Measurements from ENCODE around the gene PDCD1LG2. TPM values are rescaled to one million over a fixed set of nuclear protein-coding genes. Genes with fewer than 3 reads are reported as not detected.

PDCD1LG2 gene
- total and polyA plus RNA-seq, 9 donors, result 0.34 to 2.2 (median 1.1) TPM

DNA sequence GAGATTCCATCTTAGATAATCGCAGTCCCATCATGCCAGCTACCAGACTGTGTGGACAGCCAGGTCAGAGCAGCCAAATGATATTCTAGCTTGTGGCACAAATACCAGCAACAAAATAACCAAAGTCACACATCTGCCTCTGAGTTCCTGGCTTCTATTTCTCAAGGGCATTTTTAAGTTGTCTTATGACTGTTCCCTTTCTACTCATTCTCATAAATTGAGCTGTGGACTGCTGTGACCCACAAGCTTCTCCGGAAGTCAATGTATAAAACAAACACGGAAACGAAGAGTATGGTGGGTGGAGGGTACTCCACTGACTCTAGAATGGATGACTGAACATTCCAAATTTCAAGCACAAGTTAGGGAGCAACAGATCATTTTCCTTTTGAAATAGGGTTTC is 43.9 kb downstream of the PDCD1LG2 start:
- no peak for DNase-seq
- WGBS (ENCODE audit: insufficient coverage), result no CpG with 5 or more reads among the region's 4 CpGs
- Histone ChIP-seq H3K4me3 (ENCODE audit: low read length) (no peak overlapping the region), H3K27ac (ENCODE audit: low read length) (no peak overlapping the region), H3K36me3 (ENCODE audit: control insufficient read depth, insufficient read depth, low read length) (no peaks in the 10 kb centered on the region), H3K27me3 (ENCODE audit: control insufficient read depth, insufficient read depth, low read length) (no peaks in the 10 kb centered on the region), H3K9me3 (replicated peaks; ENCODE audit: control insufficient read depth, low read depth, low read length) (no peaks in the 10 kb centered on the region), H3K4me1 (ENCODE audit: control insufficient read depth, insufficient read depth, low read length) (peaks cover 8% of the 10 kb centered on the region)

DNA sequence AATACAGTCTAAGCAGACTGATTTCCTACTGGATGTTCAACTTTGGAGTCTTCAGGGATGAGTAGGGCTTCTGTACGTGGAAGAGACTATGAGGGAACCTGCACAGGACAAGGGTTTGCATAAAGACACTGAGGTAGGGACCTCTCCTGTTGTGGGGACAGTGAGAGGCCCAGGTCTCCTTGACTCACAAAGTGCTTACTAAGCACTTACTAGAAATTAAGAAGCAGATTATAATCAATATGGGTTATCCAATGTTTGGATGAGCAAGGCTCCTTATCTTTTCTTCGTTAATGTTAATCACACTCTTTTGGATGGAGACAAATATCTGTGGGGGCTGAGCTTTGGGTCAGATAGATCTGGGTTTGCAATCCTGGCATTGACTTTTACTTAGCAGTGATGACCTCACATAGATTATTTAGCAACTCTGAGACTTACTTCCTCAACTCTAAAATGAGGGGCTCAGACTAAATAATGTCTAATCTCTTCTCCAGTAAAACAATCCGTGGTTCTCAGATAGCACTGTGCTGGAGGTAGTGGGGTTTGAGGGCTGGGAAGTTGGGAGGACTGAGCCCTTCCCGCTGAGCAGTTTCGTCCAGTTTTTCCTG is 45.9 kb downstream of the PDCD1LG2 start:
- H3K27ac ChIP-seq (ENCODE audit: low read length), result no peak overlapping the region
- WGBS (ENCODE audit: insufficient coverage), result 94% methylated on average over 2 of the region's 5 CpGs
- peaks cover 8% of the 10 kb centered on the region for H3K4me1 ChIP-seq (ENCODE audit: control insufficient read depth, insufficient read depth, low read length)
- H3K9me3 ChIP-seq (replicated peaks; ENCODE audit: control insufficient read depth, low read depth, low read length), result no peaks in the 10 kb centered on the region
- no peak for DNase-seq
- H3K4me3 ChIP-seq (ENCODE audit: low read length), result no peak overlapping the region
- H3K36me3 ChIP-seq (ENCODE audit: control insufficient read depth, insufficient read depth, low read length), result no peaks in the 10 kb centered on the region
- H3K27me3 ChIP-seq (ENCODE audit: control insufficient read depth, insufficient read depth, low read length), result no peaks in the 10 kb centered on the region

DNA sequence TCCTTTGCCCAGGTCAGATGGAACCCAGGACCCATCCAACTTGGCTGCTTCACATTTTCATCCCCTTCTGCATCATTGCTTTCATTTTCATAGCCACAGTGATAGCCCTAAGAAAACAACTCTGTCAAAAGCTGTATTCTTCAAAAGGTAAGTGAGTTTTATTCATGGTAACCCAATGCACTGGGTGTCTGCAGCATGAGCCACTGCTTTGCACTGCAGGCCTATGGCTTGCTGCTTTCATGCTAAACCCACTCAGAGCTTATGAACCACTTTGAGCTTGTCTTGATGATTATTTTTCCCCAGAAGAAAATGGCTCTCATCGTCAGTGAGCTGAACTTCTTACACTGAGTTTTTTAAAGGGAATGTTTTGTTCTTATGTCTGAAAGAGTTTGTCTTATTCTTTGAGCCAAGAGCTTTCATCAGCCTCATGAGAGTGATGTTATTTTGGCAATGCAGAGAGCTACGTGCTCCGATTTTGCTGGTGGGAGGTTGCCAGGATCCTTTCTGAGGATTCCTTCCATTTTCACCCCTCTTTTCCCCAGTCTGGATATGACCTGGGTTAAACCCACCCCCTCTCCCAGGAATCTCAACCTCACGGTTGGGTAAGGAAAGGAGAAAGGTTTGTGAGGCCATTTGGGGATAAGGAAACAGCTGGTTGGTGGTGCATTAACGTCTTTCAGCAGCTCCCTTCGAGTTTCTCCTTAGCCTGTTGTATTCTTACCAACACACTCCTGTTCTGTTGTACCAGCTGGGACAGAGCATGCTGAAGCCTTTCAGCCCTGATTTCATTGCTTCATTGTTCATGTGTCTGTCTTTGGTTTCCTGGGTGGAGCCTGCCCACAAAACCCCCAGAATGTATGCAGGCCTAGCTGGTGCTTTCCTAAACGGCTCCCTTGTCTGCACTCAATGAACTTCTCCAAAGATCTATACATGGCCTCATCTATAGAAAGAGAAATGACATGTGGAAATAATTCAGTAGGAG is 47.6 kb downstream of the PDCD1LG2 start:
- peak; percentile 81 for DNase-seq
- Histone ChIP-seq H3K36me3 (ENCODE audit: control insufficient read depth, insufficient read depth, low read length) (no peaks in the 10 kb centered on the region), H3K27me3 (ENCODE audit: control insufficient read depth, insufficient read depth, low read length) (no peaks in the 10 kb centered on the region), H3K9me3 (replicated peaks; ENCODE audit: control insufficient read depth, low read depth, low read length) (no peaks in the 10 kb centered on the region), H3K27ac (ENCODE audit: low read length) (peak overlapping the region; percentile 9), H3K4me1 (ENCODE audit: control insufficient read depth, insufficient read depth, low read length) (peaks cover 8% of the 10 kb centered on the region), H3K4me3 (ENCODE audit: low read length) (no peak overlapping the region)
- 6% methylated on average over 2 of the region's 7 CpGs for WGBS (ENCODE audit: insufficient coverage)

DNA sequence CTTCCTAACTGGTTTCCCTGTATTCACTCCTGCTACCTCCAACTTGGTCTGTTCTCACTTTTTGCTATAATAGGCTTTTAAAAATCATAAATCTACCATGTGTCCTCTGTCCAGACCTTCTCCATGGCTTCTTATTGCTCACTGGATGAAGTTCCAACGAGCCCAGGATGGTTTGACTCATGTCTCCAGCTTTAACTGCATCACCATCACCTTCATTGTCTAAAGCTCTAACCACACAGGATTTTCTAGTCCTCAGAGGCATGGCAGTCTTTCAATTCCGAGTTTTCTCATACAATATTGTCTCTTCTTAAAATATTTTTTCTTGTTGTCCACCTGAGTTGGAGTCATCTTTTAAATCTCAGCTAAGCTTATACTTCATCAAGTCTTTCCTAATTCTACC is 49.3 kb downstream of the PDCD1LG2 start:
- H3K27me3 ChIP-seq (ENCODE audit: control insufficient read depth, insufficient read depth, low read length), result no peaks in the 10 kb centered on the region
- H3K27ac ChIP-seq (ENCODE audit: low read length), result no peak overlapping the region
- DNase-seq, result no peak
- H3K36me3 ChIP-seq (ENCODE audit: control insufficient read depth, insufficient read depth, low read length), result no peaks in the 10 kb centered on the region
- no peak overlapping the region for H3K4me3 ChIP-seq (ENCODE audit: low read length)
- WGBS (ENCODE audit: insufficient coverage), result 85% methylated on average over 2 of the region's 2 CpGs
- H3K9me3 ChIP-seq (replicated peaks; ENCODE audit: control insufficient read depth, low read depth, low read length), result no peaks in the 10 kb centered on the region
- peaks cover 8% of the 10 kb centered on the region for H3K4me1 ChIP-seq (ENCODE audit: control insufficient read depth, insufficient read depth, low read length)

DNA sequence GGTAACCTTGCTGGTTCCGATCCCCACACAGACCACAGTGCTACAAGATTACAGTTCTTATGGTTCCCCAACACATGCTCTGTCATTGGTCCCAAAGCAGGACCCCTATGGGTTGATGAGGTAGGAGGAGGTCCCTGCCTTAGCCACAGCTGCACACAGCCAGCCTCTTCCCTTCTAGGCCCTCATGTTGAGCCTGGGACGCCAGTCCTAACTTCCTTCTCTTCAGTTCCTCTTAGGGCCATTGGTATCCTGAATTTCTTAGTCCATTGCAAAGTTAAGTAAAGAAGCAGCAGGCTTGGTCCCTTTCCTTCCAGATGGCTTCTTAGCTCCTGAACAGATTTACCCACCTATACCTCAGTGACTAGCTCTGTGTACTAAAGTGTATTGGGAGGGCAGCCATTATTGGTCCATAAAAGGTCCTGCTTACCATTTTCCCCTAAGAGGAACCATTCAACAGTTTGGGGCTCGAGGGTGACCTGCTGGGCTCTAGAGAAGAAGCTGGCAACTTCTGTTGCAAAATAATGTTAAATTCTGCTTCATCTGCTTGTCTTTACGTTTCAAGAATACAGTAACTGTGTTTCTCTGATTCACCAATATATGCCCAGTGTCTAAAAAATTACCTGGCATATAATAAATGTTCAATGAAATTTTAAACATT is 50.2 kb downstream of the PDCD1LG2 start:
- Histone ChIP-seq H3K27ac (ENCODE audit: low read length) (no peak overlapping the region), H3K27me3 (ENCODE audit: control insufficient read depth, insufficient read depth, low read length) (no peaks in the 10 kb centered on the region), H3K36me3 (ENCODE audit: control insufficient read depth, insufficient read depth, low read length) (no peaks in the 10 kb centered on the region), H3K9me3 (replicated peaks; ENCODE audit: control insufficient read depth, low read depth, low read length) (no peaks in the 10 kb centered on the region), H3K4me3 (ENCODE audit: low read length) (no peak overlapping the region), H3K4me1 (ENCODE audit: control insufficient read depth, insufficient read depth, low read length) (peaks cover 8% of the 10 kb centered on the region)
- 100% methylated on average over 1 of the region's 4 CpGs for WGBS (ENCODE audit: insufficient coverage)
- DNase-seq, result no peak

DNA sequence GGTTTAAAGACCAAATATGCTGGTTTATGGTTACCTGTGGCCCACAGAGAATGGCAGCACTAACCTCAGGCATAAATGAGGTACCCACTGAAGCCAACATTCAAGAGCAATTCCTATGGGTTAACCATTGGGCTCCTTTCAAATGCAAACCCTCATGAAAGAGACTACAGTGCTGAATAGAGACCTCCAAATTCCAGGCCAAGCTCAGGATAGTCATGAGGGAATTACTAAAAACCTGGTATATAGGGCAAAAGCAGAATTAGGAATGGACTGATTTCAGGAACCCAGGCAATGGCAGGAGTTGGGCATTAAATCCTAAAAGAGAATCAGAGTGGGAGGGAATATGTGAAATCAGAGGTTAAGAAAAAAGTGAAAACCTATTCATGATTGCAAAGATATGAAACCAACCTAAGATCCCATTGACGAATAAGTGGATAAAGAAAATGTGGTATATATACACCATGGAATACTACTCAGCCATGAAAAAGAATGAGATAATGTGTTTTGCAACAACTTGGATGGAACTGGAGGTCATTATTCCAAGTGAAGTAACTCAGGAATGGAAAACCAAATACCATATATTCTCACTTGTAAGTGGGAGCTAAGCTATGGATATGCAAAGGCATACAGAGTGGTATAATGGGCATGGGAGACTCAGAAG is 51.6 kb downstream of the PDCD1LG2 start:
- Histone ChIP-seq H3K4me1 (ENCODE audit: control insufficient read depth, insufficient read depth, low read length) (peaks cover 8% of the 10 kb centered on the region), H3K9me3 (replicated peaks; ENCODE audit: control insufficient read depth, low read depth, low read length) (no peaks in the 10 kb centered on the region), H3K4me3 (ENCODE audit: low read length) (no peak overlapping the region), H3K27me3 (ENCODE audit: control insufficient read depth, insufficient read depth, low read length) (no peaks in the 10 kb centered on the region), H3K36me3 (ENCODE audit: control insufficient read depth, insufficient read depth, low read length) (no peaks in the 10 kb centered on the region), H3K27ac (ENCODE audit: low read length) (no peak overlapping the region)
- WGBS (ENCODE audit: insufficient coverage), result no CpG with 5 or more reads among the region's 1 CpG
- no peak for DNase-seq

DNA sequence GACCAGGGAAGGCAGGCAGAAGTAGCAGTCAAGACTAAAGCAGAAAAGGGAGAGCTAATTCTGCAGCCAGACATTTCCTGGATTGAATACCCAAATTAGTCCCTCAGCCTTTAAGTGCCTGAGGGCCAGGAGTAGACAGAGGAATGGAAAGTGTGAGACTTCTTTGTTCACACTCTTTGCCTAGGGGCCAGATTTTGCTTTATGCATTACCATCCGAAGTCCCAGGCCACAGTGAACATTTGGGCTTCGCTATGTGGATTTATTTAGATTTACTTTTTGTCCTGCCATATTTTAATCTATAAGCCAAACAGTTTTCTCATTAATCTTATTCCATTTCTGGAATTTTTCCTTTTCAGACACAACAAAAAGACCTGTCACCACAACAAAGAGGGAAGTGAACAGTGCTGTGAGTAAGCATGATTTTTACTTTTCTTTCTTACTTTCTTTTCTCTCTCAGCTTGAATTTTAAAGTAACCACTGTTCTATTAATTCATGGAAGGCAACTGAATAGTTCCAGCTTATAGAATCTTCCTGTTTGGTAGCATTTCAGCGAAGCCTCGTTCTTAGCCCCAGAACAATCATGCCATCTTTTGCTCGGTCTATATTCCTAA is 52.6 kb downstream of the PDCD1LG2 start:
- no peaks in the 10 kb centered on the region for H3K36me3 ChIP-seq (ENCODE audit: control insufficient read depth, insufficient read depth, low read length)
- no peaks in the 10 kb centered on the region for H3K27me3 ChIP-seq (ENCODE audit: control insufficient read depth, insufficient read depth, low read length)
- 64% methylated on average over 2 of the region's 5 CpGs for WGBS (ENCODE audit: insufficient coverage)
- H3K4me1 ChIP-seq (ENCODE audit: control insufficient read depth, insufficient read depth, low read length), result peaks cover 4% of the 10 kb centered on the region
- H3K9me3 ChIP-seq (replicated peaks; ENCODE audit: control insufficient read depth, low read depth, low read length), result no peaks in the 10 kb centered on the region
- H3K4me3 ChIP-seq (ENCODE audit: low read length), result no peak overlapping the region
- DNase-seq, result peak; percentile 68
- H3K27ac ChIP-seq (ENCODE audit: low read length), result no peak overlapping the region

DNA sequence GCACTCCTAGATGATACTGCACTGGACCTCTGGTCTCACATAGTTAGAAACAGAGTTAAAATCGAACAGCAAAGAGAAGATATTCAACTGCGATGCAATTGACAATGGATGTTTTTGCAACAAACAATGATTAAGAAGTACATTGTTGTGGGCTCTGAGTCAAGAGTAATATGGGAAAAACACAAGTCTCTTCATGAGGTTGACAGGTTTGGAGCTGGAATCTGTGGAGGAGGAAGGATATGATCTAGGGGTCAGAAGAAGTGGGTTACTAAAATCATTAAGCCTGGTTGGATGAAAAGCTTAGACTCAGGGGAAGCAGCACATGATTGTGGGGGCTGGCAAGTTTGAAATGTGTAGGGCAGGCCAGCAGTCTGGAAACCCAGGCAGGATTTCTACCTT is 53.1 kb downstream of the PDCD1LG2 start:
- Histone ChIP-seq H3K27me3 (ENCODE audit: control insufficient read depth, insufficient read depth, low read length) (no peaks in the 10 kb centered on the region), H3K4me1 (ENCODE audit: control insufficient read depth, insufficient read depth, low read length) (no peaks in the 10 kb centered on the region), H3K36me3 (ENCODE audit: control insufficient read depth, insufficient read depth, low read length) (no peaks in the 10 kb centered on the region), H3K27ac (ENCODE audit: low read length) (no peak overlapping the region), H3K9me3 (replicated peaks; ENCODE audit: control insufficient read depth, low read depth, low read length) (no peaks in the 10 kb centered on the region), H3K4me3 (ENCODE audit: low read length) (no peak overlapping the region)
- WGBS (ENCODE audit: insufficient coverage), result no CpG with 5 or more reads among the region's 2 CpGs
- DNase-seq, result no peak

DNA sequence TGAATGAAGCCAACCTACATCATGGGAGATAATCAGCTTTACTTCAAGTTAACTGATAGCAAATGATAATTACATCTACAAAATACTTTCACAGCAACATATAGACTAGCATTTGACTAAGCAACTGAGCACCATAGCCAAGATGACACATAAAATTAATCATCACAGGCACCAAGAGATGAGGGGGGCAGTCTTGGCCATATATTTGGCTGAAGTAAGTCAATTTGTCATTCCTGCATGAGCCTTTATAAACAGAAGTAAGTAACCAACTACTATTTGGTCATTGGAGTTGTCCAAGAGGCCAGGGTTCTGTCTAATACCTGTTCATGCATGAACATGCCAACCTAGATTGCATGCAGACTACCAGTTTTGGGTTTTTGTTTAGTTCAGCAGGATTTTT is 53.6 kb downstream of the PDCD1LG2 start:
- Histone ChIP-seq H3K27ac (ENCODE audit: low read length) (no peak overlapping the region), H3K4me1 (ENCODE audit: control insufficient read depth, insufficient read depth, low read length) (no peaks in the 10 kb centered on the region), H3K27me3 (ENCODE audit: control insufficient read depth, insufficient read depth, low read length) (no peaks in the 10 kb centered on the region), H3K9me3 (replicated peaks; ENCODE audit: control insufficient read depth, low read depth, low read length) (no peaks in the 10 kb centered on the region), H3K4me3 (ENCODE audit: low read length) (no peak overlapping the region), H3K36me3 (ENCODE audit: control insufficient read depth, insufficient read depth, low read length) (no peaks in the 10 kb centered on the region)
- DNase-seq, result no peak

Data from muscle of leg (tissue), 11 donors.